Testis (tissue), 3 donors: ENCODE results near the gene CCDC81. TPM values are rescaled to one million over a fixed set of nuclear protein-coding genes. Genes with fewer than 3 reads are reported as not detected.
"Not testable (repeated sequence)": the region's sequence is repeated elsewhere in the genome, so short reads cannot be mapped to it uniquely, and the experiment has no call there.

Source experiments
- DNase-seq: peaks from one replicate; pipeline ENCODE4 v3.0.0-alpha.2; 2019
- H3K27ac ChIP-seq, 2 donors: fragments of 200-600 bp; sonication (generic); one replicate each; pipeline ENCODE4 v1.5.1; 2019
- H3K27me3 ChIP-seq: fragments of 200-600 bp; sonication (generic); one replicate; pipeline ENCODE4 v1.5.1; 2019
- H3K36me3 ChIP-seq: fragments of 200-600 bp; sonication (generic); one replicate; pipeline ENCODE4 v1.5.1; 2017; ENCODE audit warnings: low read depth; ENCODE audit errors: missing control alignments
- H3K4me1 ChIP-seq: fragments of 200-600 bp; sonication (generic); one replicate; pipeline ENCODE4 v1.5.1; 2019
- H3K4me3 ChIP-seq, 2 donors: fragments of 200-600 bp; sonication (generic); one replicate each; pipeline ENCODE4 v1.5.1; 2017 to 2019
- H3K9me3 ChIP-seq: fragments of 200-600 bp; sonication (generic); one replicate; pipeline ENCODE4 v1.5.1; 2017
- POLR2A ChIP-seq: fragments of 450-650 bp; IDR thresholded peaks from one replicate; pipeline ENCODE4 v1.6.1; 2017; ENCODE audit warnings: antibody characterized with exemption, mild to moderate bottlenecking, moderate library complexity
- WGBS, 2 donors: methylation state at CpG; one replicate each; pipeline ENCODE4 v1.1.5; 2018; 5-methylcytosine and 5-hydroxymethylcytosine counted together
- intact Hi-C: fragments of 100-400 bp; cut with DNase I; formaldehyde crosslinking; loops from one replicate; pipeline ENCODE4 v1.15.1; 2023; ENCODE audit warnings: low total_unique reads
- polyA plus RNA-seq: library from polyadenylated mRNA; stranded (reverse); fragments of 350-450 nt; fragmentation: Illumina TruSeq; extraction: RNeasy Lipid Tissue Mini Kit (QIAGEN cat#74804); gene quantifications from one replicate; pipeline ENCODE4 v1.2.3, GENCODE V29; 2014; ENCODE audit warnings: low read depth, low replicate concordance; ENCODE audit not compliant: insufficient read depth
- total RNA-seq, 2 donors: library from RNA; depleted of rRNA; stranded (reverse); fragments of >200 nt; gene quantifications; one replicate each; pipeline ENCODE4 v1.2.3, GENCODE V29; 2016
- TF ChIP-seq, protein P1 (sequence below), 3 experiments: fragments of 450-650 bp in 2 of 3; fragments of 200-600 bp in 1 of 3; sonication (generic) in 1 of 3; IDR thresholded peaks; one replicate each; pipeline ENCODE4 v1.5.1; 2016 to 2019; ENCODE audit warnings: antibody characterized with exemption in 3 of 3, mild to moderate bottlenecking in 2 of 3, moderate library complexity in 1 of 3

Gene CCDC81
- total and polyA plus RNA-seq, 3 donors from 2014 or later, result 3.8 to 16.0 (median 5.3) TPM

DNA sequence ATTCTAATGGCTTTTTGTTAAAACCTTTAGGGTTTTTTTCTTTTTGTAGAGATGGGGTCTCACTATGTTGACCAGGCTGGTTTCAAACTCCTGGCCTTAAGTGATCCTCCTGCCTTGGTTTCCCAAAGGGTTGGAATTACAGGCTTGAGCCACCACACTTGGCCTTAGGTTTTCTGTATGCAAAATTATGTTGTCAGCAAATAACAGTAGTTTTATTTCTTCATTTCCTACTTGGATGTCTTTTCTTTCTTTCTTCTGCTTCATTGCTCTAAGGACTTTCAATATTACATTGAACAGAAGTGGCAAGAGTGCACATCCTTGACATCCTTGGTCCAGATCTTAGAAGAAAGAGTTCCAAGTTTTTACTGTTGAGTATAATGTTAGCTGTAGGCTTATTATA, 52.8 kb downstream of the CCDC81 start:
- Histone ChIP-seq H3K4me1 (peaks cover 3% of the 10 kb centered on the region), H3K9me3 (no peaks in the 10 kb centered on the region), H3K27me3 (no peaks in the 10 kb centered on the region), H3K27ac (no peak overlapping the region), H3K4me3 (no peak overlapping the region), H3K36me3 (no peaks in the 10 kb centered on the region)
- TF ChIP-seq POLR2A, result no peak
- TF ChIP-seq, protein P1, sequence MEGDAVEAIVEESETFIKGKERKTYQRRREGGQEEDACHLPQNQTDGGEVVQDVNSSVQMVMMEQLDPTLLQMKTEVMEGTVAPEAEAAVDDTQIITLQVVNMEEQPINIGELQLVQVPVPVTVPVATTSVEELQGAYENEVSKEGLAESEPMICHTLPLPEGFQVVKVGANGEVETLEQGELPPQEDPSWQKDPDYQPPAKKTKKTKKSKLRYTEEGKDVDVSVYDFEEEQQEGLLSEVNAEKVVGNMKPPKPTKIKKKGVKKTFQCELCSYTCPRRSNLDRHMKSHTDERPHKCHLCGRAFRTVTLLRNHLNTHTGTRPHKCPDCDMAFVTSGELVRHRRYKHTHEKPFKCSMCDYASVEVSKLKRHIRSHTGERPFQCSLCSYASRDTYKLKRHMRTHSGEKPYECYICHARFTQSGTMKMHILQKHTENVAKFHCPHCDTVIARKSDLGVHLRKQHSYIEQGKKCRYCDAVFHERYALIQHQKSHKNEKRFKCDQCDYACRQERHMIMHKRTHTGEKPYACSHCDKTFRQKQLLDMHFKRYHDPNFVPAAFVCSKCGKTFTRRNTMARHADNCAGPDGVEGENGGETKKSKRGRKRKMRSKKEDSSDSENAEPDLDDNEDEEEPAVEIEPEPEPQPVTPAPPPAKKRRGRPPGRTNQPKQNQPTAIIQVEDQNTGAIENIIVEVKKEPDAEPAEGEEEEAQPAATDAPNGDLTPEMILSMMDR (IDR thresholded peaks at IDR 0.05), result no peak
- no peak for DNase-seq
- intact Hi-C loops, result no loop called here

DNA sequence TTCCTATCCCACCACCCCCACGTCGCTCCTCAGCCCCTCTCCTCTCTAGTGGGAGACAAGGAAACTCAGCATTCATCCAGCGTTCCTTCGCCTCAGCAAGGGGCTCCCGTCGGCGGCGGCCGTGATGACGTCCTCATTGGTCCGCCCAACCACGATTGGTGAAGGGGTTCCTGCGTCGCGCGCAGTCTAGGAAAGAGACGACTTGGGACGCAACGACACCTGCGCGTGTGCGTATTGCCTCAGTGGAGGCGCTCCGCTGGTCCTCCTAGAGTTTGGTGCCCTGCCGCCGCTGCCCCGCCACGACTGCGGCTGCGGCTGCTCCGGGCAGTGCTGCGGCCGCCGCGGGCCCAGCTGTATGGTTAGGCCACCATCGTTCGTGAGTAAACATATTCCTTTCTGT, 56.6 kb downstream of the CCDC81 start:
- intact Hi-C loops, result no loop called here

DNA sequence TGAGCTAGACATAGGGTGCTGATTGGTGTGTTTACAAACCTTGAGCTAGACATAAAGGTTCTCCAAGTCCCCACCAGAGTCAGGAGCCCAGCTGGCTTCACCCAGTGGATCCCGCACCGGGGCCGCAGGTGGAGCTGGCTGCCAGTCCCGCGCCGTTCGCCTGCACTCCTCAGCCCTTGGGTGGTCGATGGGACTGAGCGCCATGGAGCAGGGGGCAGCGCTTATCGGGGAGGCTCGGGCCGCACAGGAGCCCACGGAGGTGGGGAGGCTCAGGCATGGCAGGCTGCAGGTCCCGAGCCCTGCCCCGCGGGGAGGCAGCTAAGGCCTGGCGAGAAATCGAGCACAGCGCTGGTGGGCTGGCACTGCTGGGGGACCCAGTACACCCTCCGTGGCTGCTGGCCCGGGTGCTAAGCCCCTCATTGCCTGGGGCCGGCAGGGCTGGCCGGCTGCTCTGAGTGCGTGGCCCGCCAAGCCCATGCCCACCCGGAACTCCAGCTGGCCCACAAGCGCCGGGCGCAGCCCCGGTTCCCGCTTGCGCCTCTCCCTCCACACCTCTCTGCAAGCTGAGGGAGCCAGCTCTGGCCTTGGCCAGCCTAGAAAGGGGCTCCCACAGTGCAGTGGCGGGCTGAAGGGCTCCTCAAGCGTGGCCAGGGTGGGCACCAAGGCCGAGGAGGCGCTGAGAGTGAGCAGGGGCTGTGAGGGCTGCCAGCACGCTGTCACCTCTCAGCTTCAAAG, 58.8 kb downstream of the CCDC81 start:
- not testable (repeated sequence) for DNase-seq, H3K36me3 ChIP-seq
- 92 to 97% methylated on average over 19 to 38 of the region's 38 CpGs for WGBS, 2 donors

More for the DNA sequence above, 56.6 kb downstream of the CCDC81 start:
- DNase-seq, result peak; percentile 77
- TF ChIP-seq, protein P1 (IDR thresholded peaks at IDR 0.05), result no peak
- TF ChIP-seq POLR2A, result no peak
- WGBS, 2 donors, result 60 to 75% methylated on average over 37 of the region's 37 CpGs
- H3K4me3 ChIP-seq, result peak overlapping the region; percentile 45 to 52
- no peaks in the 10 kb centered on the region for H3K36me3 ChIP-seq
- H3K4me1 ChIP-seq, result no peaks in the 10 kb centered on the region
- no peaks in the 10 kb centered on the region for H3K9me3 ChIP-seq
- H3K27me3 ChIP-seq, result no peaks in the 10 kb centered on the region
- H3K27ac ChIP-seq, result no peak overlapping the region

DNA sequence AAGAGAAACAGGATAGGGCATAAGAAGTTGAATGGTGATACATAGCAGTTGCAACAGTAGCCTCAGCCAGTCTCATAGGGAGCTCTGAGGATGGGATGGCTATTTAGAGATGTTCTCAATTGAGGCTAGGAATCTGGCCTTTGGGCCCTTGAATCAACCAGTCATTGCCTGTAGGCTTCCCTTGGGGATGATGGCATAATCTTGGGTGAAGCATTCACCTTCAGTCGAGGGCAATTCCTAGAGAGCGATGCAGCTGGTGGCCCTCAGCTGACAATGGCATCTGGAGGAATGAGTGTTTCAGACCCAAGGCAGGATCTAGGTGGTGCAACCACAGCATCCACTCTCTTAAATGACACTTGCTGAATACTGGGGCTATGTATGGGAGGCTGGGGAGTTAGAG, 61.0 kb downstream of the CCDC81 start:
- H3K27me3 ChIP-seq, result no peaks in the 10 kb centered on the region
- H3K36me3 ChIP-seq, result no peaks in the 10 kb centered on the region
- WGBS, 2 donors, result 92 to 100% methylated on average over 2 of the region's 2 CpGs
- intact Hi-C loops, result no loop called here
- no peak overlapping the region for H3K27ac ChIP-seq
- no peak for DNase-seq
- H3K4me1 ChIP-seq, result no peaks in the 10 kb centered on the region
- TF ChIP-seq POLR2A, result no peak
- no peaks in the 10 kb centered on the region for H3K9me3 ChIP-seq
- H3K4me3 ChIP-seq, result no peak overlapping the region

More for the DNA sequence above, 58.8 kb downstream of the CCDC81 start:
- H3K4me1 ChIP-seq, H3K4me3 ChIP-seq, intact Hi-C loops, H3K9me3 ChIP-seq, H3K27me3 ChIP-seq, H3K27ac ChIP-seq: not testable (repeated sequence)

DNA sequence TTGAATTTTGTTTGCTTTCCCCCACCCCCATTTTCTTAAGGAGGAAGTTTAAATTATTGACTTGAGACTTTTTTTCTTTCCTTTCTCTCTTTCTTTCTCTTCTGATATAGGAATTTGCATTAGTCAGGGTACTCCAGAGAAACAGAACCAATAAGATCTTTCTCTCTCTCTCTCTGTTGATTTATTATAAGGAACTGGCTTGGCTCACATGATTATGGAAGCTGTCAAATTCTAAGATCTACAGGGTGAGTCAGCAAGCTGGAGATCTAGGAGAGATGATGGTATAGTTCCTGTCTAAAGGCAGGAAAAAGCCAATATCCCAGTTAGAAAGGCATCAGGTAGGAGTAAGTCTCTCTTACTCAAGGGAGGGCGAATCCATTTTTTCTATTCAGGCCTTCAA, 64.0 kb downstream of the CCDC81 start:
- Histone ChIP-seq H3K36me3 (no peaks in the 10 kb centered on the region), H3K4me1 (no peaks in the 10 kb centered on the region), H3K27ac (no peak overlapping the region), H3K4me3 (no peak overlapping the region), H3K9me3 (no peaks in the 10 kb centered on the region), H3K27me3 (no peaks in the 10 kb centered on the region)
- no peak for DNase-seq
- intact Hi-C loops, result no loop called here
- no peak for TF ChIP-seq POLR2A
- TF ChIP-seq, protein P1 (IDR thresholded peaks at IDR 0.05), result no peak
- WGBS, 2 donors, result 89 to 96% methylated on average over 1 of the region's 1 CpG

DNA sequence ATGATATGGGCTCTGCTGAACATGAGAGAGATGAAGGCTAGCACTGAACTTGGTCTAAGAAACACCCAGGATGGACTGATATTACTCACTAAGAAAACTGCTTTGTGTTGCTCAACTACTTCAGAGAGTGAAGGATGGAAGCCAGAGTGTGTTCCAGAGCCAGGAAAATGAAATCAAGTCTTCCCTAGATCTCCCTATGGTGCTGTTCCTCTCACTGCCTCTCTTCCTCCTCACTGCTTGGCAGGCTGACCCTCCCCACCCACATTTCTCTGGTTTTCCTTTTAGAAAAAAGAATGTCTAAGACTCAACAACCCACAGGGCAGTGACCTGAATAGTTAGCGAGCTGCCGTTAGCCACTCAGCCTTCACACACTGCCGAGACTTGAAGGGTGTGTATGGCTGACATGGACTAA, 65.6 kb downstream of the CCDC81 start:
- Histone ChIP-seq H3K4me3 (no peak overlapping the region), H3K36me3 (no peaks in the 10 kb centered on the region), H3K9me3 (no peaks in the 10 kb centered on the region), H3K27me3 (no peaks in the 10 kb centered on the region), H3K4me1 (no peaks in the 10 kb centered on the region), H3K27ac (no peak overlapping the region)
- no peak for TF ChIP-seq POLR2A
- TF ChIP-seq, protein P1 (IDR thresholded peaks at IDR 0.05), result no peak
- WGBS, 2 donors, result 49 to 73% methylated on average over 3 of the region's 3 CpGs
- DNase-seq, result peak; percentile 36
- intact Hi-C loops, result no loop called here
